GM21528 (cell line): ENCODE data around the gene C1QL4.
"Not testable (repeated sequence)": the region's sequence is repeated elsewhere in the genome, so short reads cannot be mapped to it uniquely, and the experiment has no call there.

ENCODE experiments used
- ATAC-seq: cut with Tn5 transposase; IDR thresholded peaks from one replicate; pipeline ENCODE4 v1.9.1; 2021; ENCODE audit warnings: mild to moderate bottlenecking, moderate library complexity; ENCODE audit not compliant: unreplicated experiment, low FRiP score

The C1QL4 gene

DNA sequence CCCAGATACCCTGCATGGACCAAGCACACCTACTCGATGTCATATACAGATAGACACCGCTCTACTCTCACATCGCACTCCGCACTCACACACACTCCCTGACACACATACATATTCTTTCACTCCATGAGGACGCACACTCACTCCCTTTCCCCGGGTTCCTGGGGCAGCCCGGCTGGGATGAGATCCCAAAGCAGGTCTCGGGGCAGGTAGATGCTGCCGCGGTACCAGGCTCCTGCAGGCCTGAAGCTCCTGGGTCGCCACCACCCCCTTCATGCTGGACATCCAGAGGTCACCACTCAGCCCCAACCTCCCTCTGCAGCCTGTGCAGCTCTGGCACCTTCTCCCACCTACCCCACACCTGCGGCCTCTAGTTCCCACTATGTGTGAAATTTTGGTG lies 2.3 kb downstream of the C1QL4 start:
- no peak for ATAC-seq

DNA sequence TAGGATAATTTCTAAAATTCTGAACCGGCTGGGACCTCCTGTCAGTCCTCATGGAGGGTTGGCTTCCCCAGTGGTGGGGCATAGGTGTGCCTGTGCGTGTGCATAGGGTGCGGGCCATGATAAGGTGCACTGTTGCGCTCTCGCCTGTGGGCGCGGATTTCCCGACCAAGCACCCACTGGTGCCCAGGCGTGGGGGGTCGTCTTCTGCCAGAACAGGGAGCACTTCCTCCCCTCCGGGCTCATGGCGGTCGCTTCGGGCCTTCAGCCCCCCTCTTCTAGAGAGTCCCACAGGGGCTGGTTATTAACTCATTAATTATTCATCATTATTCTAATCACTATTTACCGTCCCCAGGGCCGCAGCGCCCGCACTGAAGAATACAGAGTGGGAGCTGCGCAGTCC lies 2.8 kb downstream of the C1QL4 start:
- ATAC-seq, result no peak

GRCh38 chr12:49333778-49334177 lies 3.2 kb downstream of the C1QL4 start:
- not testable (repeated sequence) for ATAC-seq

DNA sequence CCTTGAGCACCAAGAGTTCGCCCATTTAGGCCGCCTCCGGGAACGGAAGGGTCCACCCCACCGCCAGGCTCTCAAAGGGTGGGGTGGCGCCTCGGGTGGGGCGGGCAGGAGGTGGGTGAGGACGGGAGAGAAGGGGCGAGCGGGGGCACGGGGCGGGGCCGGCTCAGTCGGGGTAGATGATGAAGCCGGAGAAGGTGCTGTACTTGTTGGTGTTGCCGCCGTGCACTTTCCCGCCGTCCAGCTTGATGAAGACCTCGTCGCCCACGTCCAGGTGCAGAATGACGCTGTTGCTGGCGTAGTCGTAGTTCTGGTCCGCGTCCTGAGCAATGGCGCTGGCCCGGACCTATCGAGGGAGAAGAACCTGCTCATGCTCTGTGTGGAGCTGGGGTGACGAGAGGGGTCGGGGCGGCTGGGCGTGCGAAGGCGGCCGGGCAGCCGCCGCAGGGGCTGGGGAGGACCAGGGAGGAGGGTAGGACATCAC lies 4.1 kb downstream of the C1QL4 start:
- no peak for ATAC-seq

- no peak for ATAC-seq
Observed at GRCh38 chr12:49332441-49332861, 4.5 kb downstream of the C1QL4 start.

DNA sequence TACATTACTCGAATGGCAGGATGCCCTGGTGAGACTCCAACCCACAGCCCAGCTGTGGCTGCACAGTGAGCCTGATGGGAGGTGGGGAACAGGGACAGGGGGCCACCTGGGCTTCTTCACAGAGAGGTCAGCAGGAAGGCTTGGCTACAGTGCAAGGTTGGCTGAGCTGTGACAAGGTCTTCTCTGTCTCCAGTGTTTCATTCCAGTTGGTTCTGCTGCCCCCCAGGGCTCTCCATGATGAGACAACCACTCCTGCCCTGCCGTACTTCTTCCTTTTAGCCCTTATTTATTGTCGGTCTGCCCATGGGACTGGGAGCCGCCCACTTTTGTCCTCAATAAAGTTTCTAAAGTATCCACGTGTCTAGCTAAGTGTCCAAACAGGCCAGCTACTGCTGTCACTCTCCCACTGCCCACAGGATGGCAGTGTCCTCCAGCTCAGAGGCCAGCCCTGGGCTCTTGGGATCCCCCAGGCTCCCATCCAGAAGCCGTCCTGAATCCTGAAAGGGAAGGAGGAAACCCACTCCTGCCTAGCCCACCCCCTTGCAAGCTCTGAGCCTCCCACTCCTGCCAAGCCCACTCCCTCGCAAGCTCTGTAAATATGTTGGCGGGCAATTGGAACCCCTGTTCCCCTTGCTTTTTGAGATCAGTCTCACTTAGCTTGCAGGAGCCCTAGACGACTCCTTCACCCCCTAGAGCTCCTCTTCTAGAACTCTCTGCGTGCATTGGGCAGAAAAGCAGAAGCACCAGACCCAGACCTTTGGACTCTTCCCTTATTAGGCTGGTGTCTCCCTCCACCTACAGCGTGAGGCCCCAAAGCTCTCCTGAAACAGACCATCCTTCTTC lies 5.4 kb downstream of the C1QL4 start:
- no peak for ATAC-seq

- ATAC-seq, result no peak
Observed at GRCh38 chr12:49330631-49331379, 6.2 kb downstream of the C1QL4 start.

GRCh38 chr12:49330032-49330619 lies 6.9 kb downstream of the C1QL4 start:
- no peak for ATAC-seq

- no peak for ATAC-seq
Observed at GRCh38 chr12:49328816-49329215, 8.2 kb downstream of the C1QL4 start.

- no peak for ATAC-seq
Observed at GRCh38 chr12:49327887-49328286, 9.1 kb downstream of the C1QL4 start.

DNA sequence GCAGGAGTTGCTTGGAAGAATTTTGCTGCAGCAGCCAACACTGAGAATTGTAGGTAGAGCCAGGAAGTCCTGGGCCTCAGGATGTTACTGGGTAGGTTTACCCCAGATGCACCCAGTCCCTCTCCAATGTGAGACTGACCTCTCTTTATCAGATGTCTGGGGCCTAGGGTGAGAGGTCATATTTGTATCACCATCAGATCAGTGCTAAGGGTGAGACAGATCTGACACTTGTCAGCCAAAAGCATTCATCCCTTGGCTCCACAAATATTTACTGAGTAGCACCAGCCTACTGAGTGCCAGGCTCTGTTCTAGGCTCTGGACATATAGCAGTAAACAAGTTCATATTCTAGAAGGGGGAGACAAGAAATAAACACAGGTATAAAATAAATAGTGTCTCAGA lies 9.6 kb downstream of the C1QL4 start:
- no peak for ATAC-seq

- ATAC-seq, result no peak
Observed at GRCh38 chr12:49325606-49326005, 11.4 kb downstream of the C1QL4 start.

DNA sequence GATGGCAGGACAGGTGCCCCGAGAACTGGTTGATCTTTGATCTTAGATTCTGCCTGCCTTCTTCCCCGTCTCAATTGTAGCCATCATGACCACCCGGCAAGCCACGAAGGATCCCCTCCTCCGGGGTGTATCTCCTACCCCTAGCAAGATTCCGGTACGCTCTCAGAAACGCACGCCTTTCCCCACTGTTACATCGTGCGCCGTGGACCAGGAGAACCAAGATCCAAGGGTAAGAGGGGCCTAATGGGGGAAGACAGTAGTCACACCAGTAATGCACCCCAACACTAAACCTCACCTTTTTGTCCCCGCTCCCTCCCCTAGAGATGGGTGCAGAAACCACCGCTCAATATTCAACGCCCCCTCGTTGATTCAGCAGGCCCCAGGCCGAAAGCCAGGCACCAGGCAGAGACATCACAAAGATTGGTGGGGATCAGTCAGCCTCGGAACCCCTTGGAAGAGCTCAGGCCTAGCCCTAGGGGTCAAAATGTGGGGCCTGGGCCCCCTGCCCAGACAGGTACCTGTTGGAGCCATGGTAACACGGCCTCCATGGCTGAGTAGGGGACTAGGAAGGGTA lies 13.4 kb downstream of the C1QL4 start:
- no peak for ATAC-seq

GRCh38 chr12:49322708-49323523 lies 14.1 kb downstream of the C1QL4 start, which contains the start of gene TROAP:
TSS of gene TROAP (plus strand) at chr12:49323255. CDS start at chr12:49323609, 354 bp downstream.
- ATAC-seq, result peak; percentile 96

DNA sequence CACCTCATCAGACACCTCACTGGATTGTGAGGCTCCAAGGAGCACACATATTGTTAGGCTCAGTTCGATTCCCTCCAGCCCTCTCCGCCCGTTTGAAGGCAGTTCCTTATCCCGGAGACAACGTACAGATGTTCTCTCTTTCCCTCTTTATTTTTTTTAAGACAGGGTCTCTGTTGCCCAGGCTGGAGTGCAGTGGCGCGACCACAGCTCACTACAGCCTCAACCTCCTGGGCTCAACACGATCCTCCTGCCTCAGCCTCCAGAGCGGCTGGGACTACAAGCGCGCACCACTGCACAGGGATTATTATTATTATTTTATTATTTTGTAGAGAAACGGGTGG lies 14.7 kb downstream of the C1QL4 start:
- ATAC-seq, result peak; percentile 2

GRCh38 chr12:49320411-49321103 lies 16.4 kb downstream of the C1QL4 start:
- ATAC-seq, result not testable (repeated sequence)

DNA sequence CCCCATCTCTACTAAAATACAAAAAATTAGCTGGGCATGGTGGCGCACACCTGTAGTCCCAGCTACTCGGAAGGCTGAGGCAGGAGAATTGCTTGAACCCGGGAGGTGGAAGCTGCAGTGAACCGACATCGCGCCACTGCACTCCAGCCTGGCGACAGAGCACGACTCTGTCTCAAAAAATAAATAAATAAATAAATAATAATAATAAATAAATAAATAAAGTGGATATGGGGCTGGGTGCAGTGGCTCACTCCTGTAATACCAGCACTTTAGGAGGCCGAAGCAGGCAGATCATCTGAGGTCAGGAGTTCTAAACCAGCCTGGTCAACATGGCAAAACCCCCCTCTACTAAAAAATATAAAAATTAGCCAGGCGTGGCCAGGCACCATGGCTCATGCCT lies 19.9 kb downstream of the C1QL4 start:
- ATAC-seq, result not testable (repeated sequence)

GRCh38 chr12:49314811-49315210 lies 22.2 kb downstream of the C1QL4 start:
- no peak for ATAC-seq

DNA sequence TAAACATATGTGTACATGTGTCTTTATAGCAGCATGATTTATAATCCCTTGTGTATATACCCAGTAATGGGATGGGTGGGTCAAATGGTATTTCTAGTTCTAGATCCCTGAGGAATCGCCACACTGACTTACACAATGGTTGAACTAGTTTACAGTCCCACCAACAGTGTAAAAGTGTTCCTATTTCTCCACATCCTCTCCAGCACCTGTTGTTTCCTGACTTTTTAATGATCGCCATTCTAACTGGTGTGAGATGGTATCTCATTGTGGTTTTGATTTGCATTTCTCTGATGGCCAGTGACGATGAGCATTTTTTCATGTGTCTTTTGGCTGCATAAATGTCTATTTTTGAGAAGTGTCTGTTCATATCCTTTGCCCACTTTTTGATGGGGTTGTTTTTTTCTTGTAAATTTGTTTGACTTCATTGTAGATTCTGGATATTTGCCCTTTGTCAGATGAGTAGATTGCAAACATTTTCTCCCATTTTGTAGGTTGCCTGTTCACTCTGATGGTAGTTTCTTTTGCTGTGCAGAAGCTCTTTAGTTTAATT lies 26.5 kb downstream of the C1QL4 start:
- not testable (repeated sequence) for ATAC-seq
